GM06990 (cell line): ENCODE measurements around the gene FTO.

Source experiments
- DNase-seq: peaks from one replicate; pipeline ENCODE4 v3.0.0-alpha.2; 2011; ENCODE audit not compliant: insufficient read length; ENCODE audit errors: extremely low read depth
- H3K27me3 ChIP-seq: replicated peaks from 2 replicates; pipeline ENCODE4 v1.6.0; 2011; ENCODE audit warnings: low read length; ENCODE audit not compliant: control insufficient read depth, insufficient read depth
- H3K36me3 ChIP-seq: 2 replicates; pipeline ENCODE4 v1.5.1; 2011; ENCODE audit warnings: low read length; ENCODE audit not compliant: control insufficient read depth, insufficient read depth
- H3K4me3 ChIP-seq: replicated peaks from 2 replicates; pipeline ENCODE4 v1.5.1; 2011; ENCODE audit warnings: low read depth, mild to moderate bottlenecking, control low read depth, low read length
- CTCF ChIP-seq: IDR thresholded peaks from 2 replicates; pipeline ENCODE4 v1.5.1; 2011; ENCODE audit warnings: low read length, control low read depth, mild to moderate bottlenecking, inconsistent platforms; ENCODE audit not compliant: insufficient read depth, poor library complexity, severe bottlenecking

The FTO gene

GRCh38 chr16:53998024-53998810 is 294.3 kb downstream of the FTO start:
- no peak for TF ChIP-seq CTCF
- no peak for DNase-seq
- H3K36me3 ChIP-seq, result no peaks in the 10 kb centered on the region
- no peaks in the 10 kb centered on the region for H3K27me3 ChIP-seq
- no peak overlapping the region for H3K4me3 ChIP-seq

- H3K27me3 ChIP-seq, result no peaks in the 10 kb centered on the region
- no peak for DNase-seq
- no peaks in the 10 kb centered on the region for H3K36me3 ChIP-seq
- no peak for TF ChIP-seq CTCF
- no peak overlapping the region for H3K4me3 ChIP-seq
Measured at GRCh38 chr16:53998966-53999522, 295.1 kb downstream of the FTO start.

GRCh38 chr16:53999841-54000240 is 295.9 kb downstream of the FTO start:
- Histone ChIP-seq H3K36me3 (no peaks in the 10 kb centered on the region), H3K27me3 (no peaks in the 10 kb centered on the region), H3K4me3 (no peak overlapping the region)
- TF ChIP-seq CTCF, result no peak
- DNase-seq, result no peak

- no peak for DNase-seq
- no peak for TF ChIP-seq CTCF
- Histone ChIP-seq H3K27me3 (no peaks in the 10 kb centered on the region), H3K36me3 (no peaks in the 10 kb centered on the region), H3K4me3 (no peak overlapping the region)
Measured at GRCh38 chr16:54000361-54000760, 296.4 kb downstream of the FTO start.

DNA sequence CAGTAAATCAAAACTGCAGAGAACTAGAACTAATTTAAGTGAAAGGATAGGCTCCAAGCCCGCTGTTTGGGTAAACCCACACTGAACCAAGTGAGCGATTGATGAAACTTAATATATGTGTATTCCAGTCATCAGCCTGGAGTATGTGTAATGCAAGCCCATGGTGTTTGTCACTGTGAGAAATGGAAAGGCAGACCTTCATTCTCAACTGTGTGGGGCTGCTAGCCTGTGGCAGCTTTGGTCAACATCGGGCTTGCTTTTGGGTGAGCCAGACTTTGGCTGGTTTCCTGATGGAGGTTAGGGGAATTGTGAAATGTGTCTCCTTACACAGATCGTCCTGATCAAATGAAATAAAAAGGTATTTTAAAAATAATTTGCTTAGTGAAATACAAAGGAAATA is 302.7 kb downstream of the FTO start:
- TF ChIP-seq CTCF, result no peak
- Histone ChIP-seq H3K27me3 (no peaks in the 10 kb centered on the region), H3K4me3 (no peak overlapping the region), H3K36me3 (no peaks in the 10 kb centered on the region)
- no peak for DNase-seq
